Mammary epithelial cell (primary cell): ENCODE data around the gene ZNF341.

ENCODE experiments used
- EZH2 ChIP-seq: IDR thresholded peaks from 2 replicates; pipeline ENCODE4 v1.6.1; 2012; ENCODE audit warnings: low read length, inconsistent platforms, borderline replicate concordance
- TF ChIP-seq, protein P1 (sequence below), 2 donors: IDR thresholded peaks in 1 of 2; conservative IDR thresholded peaks in 1 of 2; 2 replicates each; pipeline ENCODE4 v1.5.1; 2011 to 2012; ENCODE audit warnings: inconsistent platforms in 2 of 2, low read length in 2 of 2, mild to moderate bottlenecking in 2 of 2, control low read depth in 1 of 2, low read depth in 1 of 2; ENCODE audit not compliant: insufficient read depth in 1 of 2; ENCODE audit errors: extremely low read depth in 1 of 2

DNA sequence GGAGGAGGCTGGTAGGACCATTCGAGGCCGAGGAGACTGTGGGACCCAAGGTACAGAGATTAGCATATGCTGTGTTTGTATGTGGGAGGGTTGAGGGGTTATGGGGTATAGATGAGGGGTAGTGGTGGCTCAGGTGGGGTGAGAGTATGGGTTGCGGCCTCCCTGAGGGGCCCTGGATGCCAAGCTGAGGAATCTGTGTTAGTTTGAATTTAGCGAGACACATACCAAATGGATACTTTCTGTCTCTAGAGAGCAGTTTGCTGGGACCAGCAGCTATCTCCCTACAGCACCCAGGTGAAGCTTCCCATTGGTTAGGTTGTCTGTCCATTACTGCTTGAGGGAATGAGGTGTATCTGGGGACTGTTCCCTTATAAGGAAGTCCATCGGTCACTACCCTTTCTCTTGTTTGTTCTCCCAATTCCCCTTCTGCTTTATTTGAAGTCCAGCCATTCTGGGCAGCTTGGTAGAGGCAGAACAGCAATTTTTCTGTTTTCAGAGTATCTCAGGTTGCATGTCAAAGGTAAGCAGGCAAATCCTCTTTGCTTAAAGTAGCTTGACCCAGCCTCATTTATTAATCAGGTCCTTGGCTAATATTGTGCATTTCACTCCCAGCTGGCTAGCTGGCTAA lies 94.6 kb downstream of the ZNF341 start:
- TF ChIP-seq, protein P1, sequence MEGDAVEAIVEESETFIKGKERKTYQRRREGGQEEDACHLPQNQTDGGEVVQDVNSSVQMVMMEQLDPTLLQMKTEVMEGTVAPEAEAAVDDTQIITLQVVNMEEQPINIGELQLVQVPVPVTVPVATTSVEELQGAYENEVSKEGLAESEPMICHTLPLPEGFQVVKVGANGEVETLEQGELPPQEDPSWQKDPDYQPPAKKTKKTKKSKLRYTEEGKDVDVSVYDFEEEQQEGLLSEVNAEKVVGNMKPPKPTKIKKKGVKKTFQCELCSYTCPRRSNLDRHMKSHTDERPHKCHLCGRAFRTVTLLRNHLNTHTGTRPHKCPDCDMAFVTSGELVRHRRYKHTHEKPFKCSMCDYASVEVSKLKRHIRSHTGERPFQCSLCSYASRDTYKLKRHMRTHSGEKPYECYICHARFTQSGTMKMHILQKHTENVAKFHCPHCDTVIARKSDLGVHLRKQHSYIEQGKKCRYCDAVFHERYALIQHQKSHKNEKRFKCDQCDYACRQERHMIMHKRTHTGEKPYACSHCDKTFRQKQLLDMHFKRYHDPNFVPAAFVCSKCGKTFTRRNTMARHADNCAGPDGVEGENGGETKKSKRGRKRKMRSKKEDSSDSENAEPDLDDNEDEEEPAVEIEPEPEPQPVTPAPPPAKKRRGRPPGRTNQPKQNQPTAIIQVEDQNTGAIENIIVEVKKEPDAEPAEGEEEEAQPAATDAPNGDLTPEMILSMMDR (conservative IDR thresholded peaks at IDR 0.05 in 1 of 2, IDR thresholded peaks at IDR 0.05 in 1 of 2; ENCODE audit: extremely low read depth in 1 of 2, insufficient read depth in 1 of 2, low read depth in 1 of 2, low read length in 2 of 2) = no peak
- TF ChIP-seq EZH2 = no peak
